Lung (tissue), 12 donors: ENCODE data around the gene TSSC4. TPM values are rescaled to one million over a fixed set of nuclear protein-coding genes. Genes with fewer than 3 reads are reported as not detected.

Experiments used
- ATAC-seq: fragments of 200-7000 bp; cut with Tn5 transposase; one replicate; pipeline ENCODE4 v1.9.1; 2020; ENCODE audit warnings: moderate number of reproducible peaks; ENCODE audit not compliant: insufficient read depth, low FRiP score
- DNase-seq, 3 donors: peaks; one replicate each; pipeline ENCODE4 v3.0.0-alpha.2; 2013 to 2017
- H3K27ac ChIP-seq, 2 donors: one replicate each; pipeline ENCODE4 v1.5.1; 2013; ENCODE audit warnings: mild to moderate bottlenecking in 2 of 2, moderate library complexity in 2 of 2, control low read depth in 1 of 2, inconsistent platforms in 1 of 2, low read depth in 1 of 2, low read length in 1 of 2
- H3K27me3 ChIP-seq, 3 donors: one replicate each; pipeline ENCODE4 v1.5.1; 2013; ENCODE audit warnings: low read length in 2 of 3; ENCODE audit not compliant: control insufficient read depth in 3 of 3, insufficient read depth in 3 of 3
- H3K36me3 ChIP-seq, 4 donors: one replicate each; pipeline ENCODE4 v1.5.1; 2013; ENCODE audit warnings: low read length in 4 of 4, mild to moderate bottlenecking in 1 of 4, moderate library complexity in 1 of 4; ENCODE audit not compliant: control insufficient read depth in 4 of 4, insufficient read depth in 4 of 4
- H3K4me1 ChIP-seq, 5 donors: one replicate each; pipeline ENCODE4 v1.5.1; 2013; ENCODE audit warnings: low read length in 5 of 5, mild to moderate bottlenecking in 2 of 5, moderate library complexity in 1 of 5; ENCODE audit not compliant: control insufficient read depth in 5 of 5, insufficient read depth in 5 of 5
- H3K4me3 ChIP-seq: one replicate; pipeline ENCODE4 v1.5.1; 2013; ENCODE audit warnings: mild to moderate bottlenecking, control low read depth, moderate library complexity
- H3K9ac ChIP-seq, 2 donors: one replicate each; pipeline ENCODE4 v1.5.1; 2013; ENCODE audit warnings: low read length in 2 of 2, control low read depth in 1 of 2; ENCODE audit not compliant: insufficient read depth in 1 of 2
- H3K9me3 ChIP-seq, 4 donors: one replicate each; pipeline ENCODE4 v1.5.1; 2013; ENCODE audit warnings: low read length in 3 of 4, mild to moderate bottlenecking in 1 of 4, moderate library complexity in 1 of 4; ENCODE audit not compliant: control insufficient read depth in 4 of 4, insufficient read depth in 3 of 4
- WGBS, 2 donors: extraction: QIAGEN DNeasy Blood & Tissue Kit; methylation state at CpG; one replicate each; pipeline ENCODE4 v1.1.7; 2013; 5-methylcytosine and 5-hydroxymethylcytosine counted together
- polyA plus RNA-seq, 2 donors: library from polyadenylated mRNA; stranded (reverse); fragments of 200-250 nt; gene quantifications; one replicate each; pipeline ENCODE4 v1.2.1, GENCODE V29; 2013
- total RNA-seq, 2 donors: library from RNA; depleted of rRNA in 1 of 2; stranded (reverse); fragments of >200 nt in 1 of 2; gene quantifications; one replicate each; pipeline ENCODE4 v1.2.1, GENCODE V29; 2014 to 2021
- TF ChIP-seq, protein P1 (sequence below): IDR thresholded peaks from 2 replicates; pipeline ENCODE4 v1.5.1; 2012; ENCODE audit warnings: mild to moderate bottlenecking; ENCODE audit errors: control extremely low read depth, extremely low read depth
- donor health status: control.
- donor health status: control.
- donor health status: Bipolar disorder and iron deficiency.
- donor health status: healthy.
- donor health status: DM: yes; HTN: yes; CAD: no.

TSSC4 gene
- total and polyA plus RNA-seq, 4 donors, result 25.1 to 56.5 (median 49.8) TPM

DNA sequence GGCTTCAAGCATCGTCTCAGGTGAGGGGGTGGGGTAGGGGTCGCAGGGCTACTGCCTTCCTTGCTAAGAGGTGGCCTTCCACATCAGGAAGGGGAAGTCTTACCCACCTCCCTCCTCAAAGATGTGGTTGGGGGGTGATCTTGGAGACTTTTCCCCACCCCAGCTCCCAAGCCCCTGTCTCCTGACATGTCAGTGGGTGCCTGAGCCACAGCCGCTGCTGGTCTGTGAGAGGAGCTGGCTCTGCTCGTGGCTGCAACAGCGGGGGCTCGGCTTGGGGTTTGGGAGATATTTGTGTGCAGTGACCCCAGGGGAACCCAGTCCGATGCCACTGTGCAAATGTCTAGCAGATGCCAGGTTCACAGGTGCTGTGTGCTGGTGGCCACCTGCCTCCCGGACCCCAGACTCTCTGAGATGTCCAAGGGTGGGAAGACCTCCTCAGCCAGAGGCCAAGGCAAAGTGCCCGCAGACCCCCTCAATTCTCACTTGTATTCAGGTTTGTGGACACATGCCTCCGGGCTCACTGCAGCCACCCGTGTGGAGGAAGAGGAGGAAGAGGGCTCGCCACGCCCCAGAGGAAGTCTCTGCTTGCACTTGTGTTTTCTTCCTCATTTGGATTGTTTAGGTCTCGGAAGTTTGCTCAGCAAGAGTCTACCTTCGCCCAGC lies 46.2 kb downstream of the TSSC4 start:
- Histone ChIP-seq H3K9ac (no peak overlapping the region), H3K27ac (peak overlapping the region in 1 of 2 donors; percentile 76), H3K27me3 (peaks cover 0 to 19% (median 14%) of the 10 kb centered on the region in 3 donors), H3K36me3 (no peaks in the 10 kb centered on the region), H3K4me3 (no peak overlapping the region), H3K4me1 (peaks cover 0 to 29% (median 5%) of the 10 kb centered on the region in 5 donors), H3K9me3 (peaks cover 0 to 3% (median 0%) of the 10 kb centered on the region in 4 donors)
- DNase-seq (no peak), ATAC-seq (no peak)
- 48 to 57% methylated on average over 15 of the region's 15 CpGs for WGBS, 2 donors
- TF ChIP-seq, protein P1, sequence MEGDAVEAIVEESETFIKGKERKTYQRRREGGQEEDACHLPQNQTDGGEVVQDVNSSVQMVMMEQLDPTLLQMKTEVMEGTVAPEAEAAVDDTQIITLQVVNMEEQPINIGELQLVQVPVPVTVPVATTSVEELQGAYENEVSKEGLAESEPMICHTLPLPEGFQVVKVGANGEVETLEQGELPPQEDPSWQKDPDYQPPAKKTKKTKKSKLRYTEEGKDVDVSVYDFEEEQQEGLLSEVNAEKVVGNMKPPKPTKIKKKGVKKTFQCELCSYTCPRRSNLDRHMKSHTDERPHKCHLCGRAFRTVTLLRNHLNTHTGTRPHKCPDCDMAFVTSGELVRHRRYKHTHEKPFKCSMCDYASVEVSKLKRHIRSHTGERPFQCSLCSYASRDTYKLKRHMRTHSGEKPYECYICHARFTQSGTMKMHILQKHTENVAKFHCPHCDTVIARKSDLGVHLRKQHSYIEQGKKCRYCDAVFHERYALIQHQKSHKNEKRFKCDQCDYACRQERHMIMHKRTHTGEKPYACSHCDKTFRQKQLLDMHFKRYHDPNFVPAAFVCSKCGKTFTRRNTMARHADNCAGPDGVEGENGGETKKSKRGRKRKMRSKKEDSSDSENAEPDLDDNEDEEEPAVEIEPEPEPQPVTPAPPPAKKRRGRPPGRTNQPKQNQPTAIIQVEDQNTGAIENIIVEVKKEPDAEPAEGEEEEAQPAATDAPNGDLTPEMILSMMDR, result no peak

DNA sequence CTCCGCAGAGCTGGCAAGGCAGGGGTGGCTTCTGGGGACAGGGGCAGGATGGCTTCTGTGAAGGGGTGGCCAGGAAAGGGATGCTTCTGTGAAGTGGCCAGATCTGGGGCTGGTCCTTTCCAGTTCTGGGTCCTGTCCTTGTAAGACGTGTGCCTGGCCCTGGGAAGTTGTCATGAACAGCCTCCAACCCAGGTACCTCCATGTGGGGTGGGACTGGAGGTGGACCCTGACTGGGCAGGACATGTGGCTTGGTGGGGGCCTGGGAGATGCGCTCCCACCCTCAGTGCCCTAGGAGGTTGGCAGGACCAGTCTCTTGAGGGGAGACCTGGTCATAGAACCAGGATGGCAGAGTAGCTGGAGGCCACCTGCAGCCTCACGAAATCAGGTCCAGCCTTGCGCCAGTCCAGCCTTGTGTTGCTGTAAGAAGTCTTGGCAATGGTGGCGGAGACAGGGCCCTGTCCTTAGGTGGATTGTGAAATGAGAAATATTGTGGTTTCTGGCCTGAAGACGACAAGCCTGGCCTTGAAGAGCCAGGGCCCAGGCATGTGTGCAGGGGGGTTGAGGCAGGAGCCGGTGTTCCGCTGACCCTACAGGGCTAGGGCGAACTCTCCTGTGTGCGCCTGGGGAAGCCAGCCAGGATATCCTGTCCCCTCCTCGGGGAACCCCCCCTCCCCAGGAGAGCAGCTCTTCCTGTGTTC lies 46.9 kb downstream of the TSSC4 start:
- no peak for ATAC-seq
- Histone ChIP-seq H3K27ac (peak overlapping the region in 1 of 2 donors; percentile 76), H3K9ac (no peak overlapping the region)

DNA sequence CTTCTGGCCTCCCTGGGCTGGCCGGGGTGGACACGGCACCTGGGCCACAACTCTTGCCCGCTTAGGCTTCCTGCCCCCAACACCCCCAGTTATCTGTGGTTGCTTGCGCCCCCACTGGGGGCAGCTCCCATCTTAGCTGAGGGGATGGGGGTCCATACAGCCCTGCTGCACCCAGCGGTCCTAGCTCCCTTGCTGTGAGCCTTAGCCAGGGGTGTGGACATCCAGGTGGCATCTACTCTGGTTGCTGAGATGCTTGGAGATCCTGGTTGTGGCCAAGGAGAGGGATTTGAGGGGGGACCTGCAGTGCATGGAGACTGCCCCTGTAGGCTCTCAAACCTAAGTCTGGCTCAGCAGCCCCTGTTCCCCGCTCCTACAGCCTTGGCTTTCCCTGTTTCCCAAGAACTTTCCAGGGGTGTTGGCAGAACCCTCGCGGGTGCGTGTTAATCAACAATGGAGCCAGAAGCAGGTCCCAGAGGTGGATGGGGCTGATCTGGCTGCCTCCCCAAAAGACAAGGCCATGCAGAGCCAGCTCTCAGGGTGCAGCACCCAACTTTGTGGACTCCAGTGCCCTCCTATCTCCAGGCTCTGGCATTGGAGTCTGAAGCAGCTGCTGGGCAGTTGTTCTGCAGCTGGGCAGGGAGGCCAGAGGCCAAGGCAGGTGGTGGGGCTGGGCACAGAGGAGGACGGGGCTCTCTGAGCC lies 47.6 kb downstream of the TSSC4 start:
- TF ChIP-seq, protein P1, result no peak
- Histone ChIP-seq H3K27ac (peak overlapping the region in 1 of 2 donors; percentile 76), H3K9me3 (no peaks in the 10 kb centered on the region), H3K4me3 (no peak overlapping the region), H3K27me3 (peaks cover 0 to 17% (median 7%) of the 10 kb centered on the region in 3 donors), H3K9ac (no peak overlapping the region), H3K36me3 (no peaks in the 10 kb centered on the region), H3K4me1 (peaks cover 0 to 29% (median 12%) of the 10 kb centered on the region in 5 donors)
- DNase-seq, result no peak
- 74 to 78% methylated on average over 10 of the region's 10 CpGs for WGBS, 2 donors
- no peak for ATAC-seq

More for the DNA sequence above, 46.9 kb downstream of the TSSC4 start:
- Histone ChIP-seq H3K9me3 (peaks cover 0 to 3% (median 0%) of the 10 kb centered on the region in 4 donors), H3K27me3 (peaks cover 0 to 19% (median 13%) of the 10 kb centered on the region in 3 donors), H3K4me1 (peaks cover 0 to 29% (median 12%) of the 10 kb centered on the region in 5 donors), H3K4me3 (no peak overlapping the region), H3K36me3 (no peaks in the 10 kb centered on the region)
- 35 to 50% methylated on average over 12 of the region's 12 CpGs for WGBS, 2 donors
- TF ChIP-seq, protein P1, result no peak
- DNase-seq, result no peak
